GM19463 (cell line): ENCODE measurements around the gene ADRA2A.
A peak's percentile ranks its signal among the peaks of the same experiment; 100 is the strongest.

Experiments
- ATAC-seq: cut with Tn5 transposase; IDR thresholded peaks from one replicate; pipeline ENCODE4 v1.9.1; 2021; ENCODE audit warnings: mild to moderate bottlenecking, moderate library complexity; ENCODE audit not compliant: unreplicated experiment

ADRA2A gene

GRCh38 chr10:111076682-111077478, at the start of gene ADRA2A:
Gene ADRA2A (plus strand): TSS chr10:111077029. CDS start chr10:111077997, 968 bp downstream.
- peak; percentile 17 for ATAC-seq

- ATAC-seq = peak; percentile 53
Observed at GRCh38 chr10:111030042-111030750, 46.6 kb upstream of the ADRA2A start.

GRCh38 chr10:111034598-111035310, 42.1 kb upstream of the ADRA2A start:
- no peak for ATAC-seq

GRCh38 chr10:111035542-111035941, 41.3 kb upstream of the ADRA2A start:
- no peak for ATAC-seq

GRCh38 chr10:111037858-111038257, 39.0 kb upstream of the ADRA2A start:
- no peak for ATAC-seq

- no peak for ATAC-seq
Observed at GRCh38 chr10:111039522-111039921, 37.3 kb upstream of the ADRA2A start.

GRCh38 chr10:111057006-111057405, 19.8 kb upstream of the ADRA2A start:
- ATAC-seq = no peak

GRCh38 chr10:111063471-111063870, 13.4 kb upstream of the ADRA2A start:
- no peak for ATAC-seq

GRCh38 chr10:111072232-111072631, 4.6 kb upstream of the ADRA2A start:
- no peak for ATAC-seq

GRCh38 chr10:111075577-111076185, 1.1 kb upstream of the ADRA2A start:
- ATAC-seq = no peak

GRCh38 chr10:111076191-111076681, 593 bp upstream of the ADRA2A start:
- peak; percentile 70 for ATAC-seq

- ATAC-seq = no peak
Observed at GRCh38 chr10:111077479-111077784, 603 bp downstream of the ADRA2A start.

DNA sequence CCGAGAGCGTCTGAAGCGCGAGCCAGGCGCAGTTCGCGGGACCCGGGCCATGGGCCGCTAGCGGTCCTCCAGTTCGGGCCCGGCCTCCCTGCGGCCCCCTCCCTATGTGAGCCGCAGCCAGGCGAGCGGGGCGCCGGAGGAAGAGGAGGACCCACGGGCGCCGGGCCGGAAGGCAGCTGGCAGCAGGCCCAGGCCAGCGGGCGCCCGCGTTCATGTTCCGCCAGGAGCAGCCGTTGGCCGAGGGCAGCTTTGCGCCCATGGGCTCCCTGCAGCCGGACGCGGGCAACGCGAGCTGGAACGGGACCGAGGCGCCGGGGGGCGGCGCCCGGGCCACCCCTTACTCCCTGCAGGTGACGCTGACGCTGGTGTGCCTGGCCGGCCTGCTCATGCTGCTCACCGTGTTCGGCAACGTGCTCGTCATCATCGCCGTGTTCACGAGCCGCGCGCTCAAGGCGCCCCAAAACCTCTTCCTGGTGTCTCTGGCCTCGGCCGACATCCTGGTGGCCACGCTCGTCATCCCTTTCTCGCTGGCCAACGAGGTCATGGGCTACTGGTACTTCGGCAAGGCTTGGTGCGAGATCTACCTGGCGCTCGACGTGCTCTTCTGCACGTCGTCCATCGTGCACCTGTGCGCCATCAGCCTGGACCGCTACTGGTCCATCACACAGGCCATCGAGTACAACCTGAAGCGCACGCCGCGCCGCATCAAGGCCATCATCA, 1.1 kb downstream of the ADRA2A start:
- ATAC-seq = no peak

GRCh38 chr10:111078505-111079185, 1.8 kb downstream of the ADRA2A start:
- no peak for ATAC-seq

DNA sequence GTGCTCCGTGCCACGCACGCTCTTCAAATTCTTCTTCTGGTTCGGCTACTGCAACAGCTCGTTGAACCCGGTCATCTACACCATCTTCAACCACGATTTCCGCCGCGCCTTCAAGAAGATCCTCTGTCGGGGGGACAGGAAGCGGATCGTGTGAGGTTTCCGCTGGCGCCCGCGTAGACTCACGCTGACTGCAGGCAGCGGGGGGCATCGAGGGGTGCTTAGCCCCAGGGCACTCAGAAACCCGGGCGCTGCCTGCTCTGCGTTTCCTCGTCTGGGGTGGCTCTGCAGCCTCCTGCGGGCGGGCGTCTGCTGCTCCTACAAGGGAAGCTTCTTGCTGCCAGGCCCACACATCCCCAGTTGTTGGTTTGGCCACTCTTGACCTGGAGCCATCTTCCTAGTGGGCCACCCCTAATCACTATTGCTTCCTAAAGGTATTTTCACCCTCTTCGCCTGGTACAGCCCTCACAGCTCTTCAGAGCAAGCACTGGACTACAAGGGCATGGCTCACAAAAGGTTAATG, 2.5 kb downstream of the ADRA2A start:
- no peak for ATAC-seq

GRCh38 chr10:111079781-111080180, 3.0 kb downstream of the ADRA2A start:
- ATAC-seq = no peak

- ATAC-seq = no peak
Observed at GRCh38 chr10:111080224-111080623, 3.4 kb downstream of the ADRA2A start.

DNA sequence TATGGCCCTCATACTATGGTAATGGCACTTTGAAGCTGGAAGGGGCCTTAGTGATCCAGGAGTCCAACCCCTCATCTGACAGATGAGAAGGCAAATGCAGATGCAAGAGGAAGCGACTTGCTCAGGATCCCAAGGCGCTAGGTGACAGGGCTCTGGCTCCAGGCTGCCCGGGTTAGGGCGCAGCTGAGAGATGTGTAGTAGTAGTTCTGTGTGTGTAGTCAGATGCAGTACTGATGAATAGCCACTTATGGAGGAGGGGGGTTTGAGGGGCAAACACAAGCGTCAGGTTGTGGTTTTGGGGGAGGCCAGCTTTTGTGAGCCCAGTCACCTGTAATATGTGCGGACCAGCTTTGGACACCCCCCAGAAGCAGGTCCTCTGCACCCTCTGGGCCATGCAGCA, 4.8 kb downstream of the ADRA2A start:
- no peak for ATAC-seq

DNA sequence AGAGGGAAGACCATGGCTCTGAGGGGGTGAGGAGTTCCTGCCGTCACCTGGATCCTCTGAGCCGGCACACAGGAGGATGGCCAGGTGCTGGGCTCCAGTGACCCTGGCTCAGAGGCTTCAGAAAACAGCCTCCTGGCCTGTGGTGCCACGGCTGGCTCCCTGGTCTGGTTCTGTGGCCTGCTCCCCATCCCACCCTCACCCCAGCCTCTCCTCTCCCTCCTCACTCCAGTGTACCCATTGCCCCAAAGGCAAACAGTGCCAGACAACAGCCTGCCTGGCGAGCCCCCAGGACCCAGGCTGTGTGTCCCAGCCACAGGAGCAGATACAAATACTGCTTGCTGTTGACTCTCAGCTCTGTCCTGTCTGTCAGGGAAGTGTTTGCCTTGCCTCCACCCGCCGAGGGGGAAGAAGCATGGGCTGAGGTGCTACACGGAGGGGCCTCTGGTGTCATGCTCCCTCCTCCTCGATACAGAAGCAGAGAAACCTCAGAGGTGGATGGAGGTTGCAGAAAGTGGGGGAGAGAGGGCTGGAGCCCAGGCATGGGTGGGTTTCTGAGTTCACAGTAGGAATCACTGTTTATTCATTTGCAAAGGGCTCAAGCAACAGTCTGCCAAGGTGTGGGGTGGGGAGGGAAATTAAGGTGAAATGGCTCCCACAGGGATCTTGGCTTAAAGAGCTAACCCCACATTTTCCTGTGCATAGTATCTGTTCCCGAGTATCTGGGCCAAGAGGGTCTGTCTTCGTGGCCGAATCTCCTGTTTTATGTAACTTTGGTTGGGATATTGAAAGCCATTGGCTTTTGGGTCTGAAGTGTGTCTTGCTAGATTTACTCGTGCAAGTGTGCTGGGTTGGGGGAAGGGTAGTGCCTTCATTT, 5.5 kb downstream of the ADRA2A start:
- ATAC-seq = no peak
